GM19438 (cell line): Measurements from ENCODE around the gene SEMA5A.

Source experiments
- ATAC-seq: cut with Tn5 transposase; IDR thresholded peaks from one replicate; pipeline ENCODE4 v1.9.1; 2021; ENCODE audit warnings: low read depth; ENCODE audit not compliant: unreplicated experiment

The SEMA5A gene

DNA sequence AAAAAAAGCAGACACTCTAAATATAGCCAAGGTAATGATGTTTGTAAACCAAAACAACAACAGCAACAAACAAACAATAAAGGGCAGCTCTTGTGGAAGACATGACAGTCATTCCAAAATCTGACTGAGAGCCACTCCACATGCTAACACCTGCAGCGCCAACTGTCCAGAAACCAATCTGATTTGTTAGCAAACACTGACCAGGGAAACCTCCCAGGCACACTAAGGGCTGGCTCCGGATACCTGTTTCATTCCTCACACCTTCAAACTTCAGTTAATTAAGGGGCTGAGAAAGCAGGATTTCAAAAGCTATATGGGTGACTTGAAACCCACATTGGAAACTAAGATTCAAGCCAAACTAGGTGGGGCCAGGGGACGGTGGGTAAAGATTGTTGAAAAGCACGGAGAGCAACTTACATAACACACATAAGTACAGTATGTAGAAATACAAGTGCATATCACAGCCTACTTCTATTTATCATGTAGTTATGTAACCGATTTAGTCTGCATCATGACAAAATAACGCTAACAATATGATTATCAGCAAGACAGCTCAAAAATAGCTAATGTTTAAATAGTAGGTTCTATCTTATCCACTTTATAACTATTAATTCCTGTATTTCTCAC lies 203.6 kb downstream of the SEMA5A start:
- ATAC-seq: no peak

DNA sequence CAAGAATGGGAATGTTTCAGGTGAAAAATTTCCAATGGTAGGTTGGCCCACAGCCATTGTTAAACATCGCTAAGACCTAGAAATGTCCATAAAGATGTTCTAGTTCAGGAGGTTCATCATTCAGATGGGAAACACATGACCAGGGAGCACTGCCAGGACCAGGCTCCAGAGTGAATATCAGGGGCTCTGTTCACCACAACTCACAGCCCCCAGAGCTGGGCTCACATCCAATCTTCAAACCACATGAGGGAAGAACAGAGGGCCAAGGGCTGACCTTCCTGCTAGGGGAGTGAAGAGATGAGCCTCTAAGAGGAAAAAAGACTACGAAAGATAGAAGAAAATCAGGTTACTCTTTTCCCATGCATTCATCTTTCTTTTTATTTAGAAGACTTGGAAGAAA lies 205.8 kb downstream of the SEMA5A start:
- no peak for ATAC-seq

DNA sequence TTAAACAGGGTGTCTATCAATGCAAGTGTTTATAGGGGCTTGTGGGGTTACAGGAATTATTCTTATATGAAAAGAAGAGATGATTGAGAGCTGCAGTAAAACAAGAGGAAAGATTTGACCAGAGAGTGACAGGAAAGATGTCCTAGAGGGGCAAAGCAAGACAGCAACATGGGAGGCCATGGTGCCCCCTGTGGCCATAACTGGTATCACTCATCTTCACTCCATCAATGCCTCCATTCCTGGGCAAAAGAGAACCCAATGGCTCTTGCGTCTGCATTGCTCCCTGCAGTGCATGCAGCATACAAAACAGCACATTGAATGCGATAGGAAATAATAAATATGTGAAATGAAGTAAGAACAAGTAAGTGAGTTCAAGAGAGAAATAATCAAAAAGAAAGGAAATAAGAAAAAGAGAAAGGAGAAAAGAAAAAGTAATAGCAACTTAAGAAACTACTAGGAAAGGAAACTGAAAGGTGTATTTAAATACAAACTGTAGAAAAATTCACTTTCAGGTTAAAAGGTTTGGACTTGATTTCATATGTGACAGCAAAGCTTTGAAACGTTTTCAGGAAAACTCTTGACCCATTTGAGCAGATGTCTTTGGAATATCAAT lies 206.6 kb downstream of the SEMA5A start:
- no peak for ATAC-seq

DNA sequence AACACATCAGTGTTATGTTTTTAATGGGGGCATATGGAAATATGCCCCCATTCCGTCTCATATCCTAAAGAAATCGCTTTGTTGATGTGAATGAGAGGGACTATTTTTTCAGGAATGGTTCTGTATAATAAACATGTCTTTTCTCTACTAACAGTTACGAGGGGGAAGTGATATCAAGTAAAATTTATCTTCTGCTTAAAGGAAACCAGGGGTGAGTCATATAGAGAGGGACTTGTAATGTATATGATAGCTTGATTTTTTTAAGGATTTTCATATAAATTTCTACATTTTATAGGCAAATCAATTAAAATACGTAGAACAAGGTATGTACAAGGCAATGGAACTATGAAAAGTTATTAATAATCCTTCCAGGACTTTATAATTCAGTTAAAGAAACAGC lies 207.1 kb downstream of the SEMA5A start:
- ATAC-seq: no peak

DNA sequence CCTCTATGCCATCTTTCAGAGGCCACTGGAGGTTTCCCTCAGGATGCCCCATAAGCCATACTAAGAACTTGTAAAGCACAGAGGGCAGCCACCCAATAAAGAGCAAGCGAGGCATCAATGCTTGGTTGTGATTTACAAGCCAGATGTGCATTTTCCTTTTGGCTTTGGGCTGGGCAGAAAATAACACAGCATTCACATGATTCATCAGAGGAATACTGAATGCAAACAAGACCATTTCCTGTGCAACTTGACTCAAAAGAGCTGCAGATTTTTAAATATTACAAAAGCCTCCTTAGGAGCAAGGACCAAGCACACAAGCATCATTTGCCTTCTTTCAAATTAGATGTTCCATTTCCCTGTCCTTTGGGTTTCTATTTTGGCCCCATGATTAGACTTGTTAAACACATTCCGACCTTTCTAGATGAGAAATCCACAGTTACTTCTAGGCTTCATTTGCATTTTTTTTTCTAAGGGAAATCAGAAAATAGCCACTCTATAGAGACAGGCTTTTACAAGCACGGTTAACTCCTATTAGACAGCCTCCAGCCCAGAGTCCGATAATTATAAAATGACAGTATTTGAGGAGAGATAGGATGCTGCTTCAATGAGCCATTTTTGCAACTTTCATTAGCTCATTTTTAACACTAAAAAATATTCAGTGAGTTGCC lies 207.8 kb downstream of the SEMA5A start:
- no peak for ATAC-seq

DNA sequence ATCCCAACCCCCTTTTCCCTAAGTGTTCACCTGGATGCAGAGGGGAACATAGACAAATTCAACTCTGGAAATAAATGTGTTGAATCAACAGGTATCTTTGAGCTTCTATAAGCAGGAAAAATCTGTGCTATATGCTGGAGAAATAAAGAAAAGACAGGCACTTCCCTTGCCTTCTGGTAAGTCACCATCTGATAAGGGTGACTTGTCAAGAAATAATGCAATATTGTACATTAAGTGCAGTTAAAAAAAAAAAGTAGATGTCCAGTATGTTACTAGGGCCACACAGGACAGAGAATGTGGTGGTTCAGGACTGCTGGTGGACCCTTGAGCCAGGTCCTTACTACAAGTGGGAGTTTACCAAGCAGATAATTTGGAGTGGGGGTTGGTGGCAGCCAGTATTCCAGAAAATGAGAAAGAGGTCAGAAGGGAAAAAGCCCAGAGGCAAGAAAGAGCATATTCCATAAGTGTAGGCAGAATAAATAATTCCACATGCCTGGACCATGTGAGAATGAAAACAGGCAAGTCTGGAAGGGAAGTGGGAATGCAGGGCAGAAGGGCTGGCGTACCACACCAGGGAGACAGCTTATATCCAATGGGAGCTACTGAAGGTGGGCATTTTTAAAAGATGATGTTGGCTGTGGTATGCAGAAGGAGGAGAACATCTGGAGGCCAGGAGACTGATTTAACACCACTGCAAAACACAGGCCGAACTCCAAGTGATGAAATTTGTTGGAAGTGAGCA lies 209.9 kb downstream of the SEMA5A start:
- ATAC-seq: no peak

DNA sequence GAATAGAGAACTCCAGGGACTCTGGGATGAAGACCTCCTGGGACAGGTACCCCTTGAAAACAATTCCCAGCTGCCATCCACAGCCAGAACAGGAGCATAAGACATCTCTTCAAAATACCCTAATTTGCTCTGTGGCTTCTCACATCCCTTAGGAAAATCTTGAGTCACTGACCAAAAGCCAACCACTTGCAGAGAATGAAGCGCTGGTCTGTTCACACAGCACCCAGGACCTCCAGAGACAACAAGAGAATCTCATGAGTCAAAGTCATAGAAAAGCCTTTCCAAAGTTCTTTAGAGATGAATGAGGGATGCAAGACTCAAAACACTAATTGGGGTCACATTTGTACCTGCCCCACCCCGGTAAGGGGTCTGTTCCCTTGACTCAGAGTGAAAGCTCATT lies 210.6 kb downstream of the SEMA5A start:
- no peak for ATAC-seq

DNA sequence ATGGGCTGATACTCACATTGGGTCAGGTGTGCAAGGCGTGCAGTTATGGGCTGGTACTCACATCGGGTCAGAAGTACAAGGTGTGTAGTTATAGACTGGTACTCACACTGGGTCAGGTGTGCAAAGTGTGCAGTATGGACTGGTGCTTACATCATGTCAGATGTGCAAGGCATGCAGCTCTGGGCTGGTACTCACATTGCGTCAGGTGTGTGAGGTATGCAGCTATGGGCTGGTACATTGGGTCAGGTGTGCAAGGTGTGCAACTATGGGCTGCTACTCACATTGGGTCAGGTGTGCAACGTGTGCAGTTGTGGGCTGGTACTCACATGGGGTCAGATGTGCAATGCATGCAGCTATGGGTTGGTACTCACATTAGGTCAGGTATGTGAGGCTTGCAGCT lies 213.8 kb downstream of the SEMA5A start:
- no peak for ATAC-seq

DNA sequence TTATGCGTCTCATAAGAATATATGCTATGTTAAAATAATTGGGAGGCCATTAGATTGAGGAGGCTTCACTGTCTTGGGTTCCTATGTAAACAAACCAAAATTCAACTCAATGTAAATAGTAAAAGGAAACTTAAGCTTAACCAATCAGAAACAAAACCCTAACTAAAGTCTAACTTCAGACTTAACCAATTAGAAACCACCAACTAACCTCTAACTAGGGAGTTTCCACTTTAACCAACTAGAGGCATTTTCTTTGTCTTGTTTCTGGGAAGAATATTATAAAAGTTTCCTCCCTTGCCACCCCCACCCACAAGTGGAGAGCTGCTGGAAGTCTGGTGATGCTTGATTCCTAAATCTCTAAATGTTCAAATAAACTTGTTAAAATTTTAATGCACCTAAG lies 214.5 kb downstream of the SEMA5A start:
- ATAC-seq: no peak

DNA sequence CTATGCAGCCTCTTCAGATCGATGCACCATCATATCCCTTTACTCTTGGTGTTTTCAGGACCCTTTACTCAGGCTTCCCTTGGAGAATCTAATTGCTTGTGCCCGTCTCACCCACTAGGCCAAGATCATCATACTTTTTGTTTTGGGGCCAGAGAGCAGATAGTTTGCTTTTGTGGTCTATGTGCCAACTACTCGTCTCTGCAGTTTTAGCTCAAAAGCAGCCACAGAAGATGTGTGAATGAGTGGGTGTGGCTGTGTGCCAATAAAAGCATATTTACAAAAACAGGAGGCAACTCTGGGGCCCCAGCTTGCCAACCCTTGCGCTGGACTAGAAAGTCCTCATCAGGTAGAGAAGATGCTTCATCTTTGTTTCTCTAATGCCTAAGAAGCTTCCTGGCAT lies 216.8 kb downstream of the SEMA5A start:
- no peak for ATAC-seq

DNA sequence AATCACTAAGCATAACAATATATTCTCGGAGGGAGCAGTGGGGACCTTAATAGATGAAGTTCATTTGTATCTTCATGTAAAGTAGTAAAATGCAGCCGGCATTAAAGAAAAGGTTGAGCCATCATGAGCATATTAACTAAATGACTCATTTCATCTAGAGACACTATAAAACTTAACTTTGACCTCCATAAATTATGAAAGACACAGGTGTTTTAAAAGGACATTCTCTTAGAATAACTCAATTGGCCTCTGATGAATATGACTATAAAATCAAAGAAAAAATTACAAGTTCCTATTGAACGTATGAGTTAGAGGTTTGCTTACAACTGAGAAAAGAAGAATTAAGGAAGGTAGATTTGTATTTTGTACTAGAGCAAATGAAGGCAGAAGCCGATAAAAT lies 220.3 kb downstream of the SEMA5A start:
- ATAC-seq: no peak

DNA sequence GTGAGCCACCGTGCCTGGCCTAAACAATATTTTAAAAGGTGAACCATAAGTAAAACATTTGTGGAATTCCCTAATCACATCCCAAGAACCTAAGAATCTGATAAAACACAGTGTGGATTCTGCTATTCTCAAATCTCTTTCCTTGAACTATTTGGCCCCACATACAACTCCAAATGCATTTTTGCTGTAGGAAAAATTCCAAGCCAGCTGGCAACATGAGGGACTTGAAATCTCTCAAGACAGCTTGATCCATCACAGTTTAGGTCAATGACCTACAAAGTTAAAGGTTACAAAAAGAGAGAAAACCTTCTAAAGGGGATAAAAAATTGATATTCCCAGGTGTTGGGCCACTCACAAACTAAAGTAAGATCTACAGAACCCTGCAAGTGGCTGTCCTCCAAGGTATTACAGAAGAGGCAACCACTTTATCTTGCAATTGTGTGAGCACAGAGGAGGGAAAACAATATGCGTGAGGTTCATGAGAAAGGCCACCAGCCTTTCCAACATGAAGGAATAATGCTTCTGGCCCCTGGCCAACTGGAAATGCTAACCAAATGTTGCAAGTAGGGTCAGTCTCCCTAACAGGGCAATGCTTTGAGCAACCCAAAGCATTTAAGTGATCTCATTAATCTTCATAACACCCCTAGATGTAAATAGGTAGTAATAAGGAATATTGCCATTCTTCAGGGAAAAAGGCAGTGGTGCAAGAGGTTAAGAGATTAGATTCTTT lies 221.4 kb downstream of the SEMA5A start:
- no peak for ATAC-seq

DNA sequence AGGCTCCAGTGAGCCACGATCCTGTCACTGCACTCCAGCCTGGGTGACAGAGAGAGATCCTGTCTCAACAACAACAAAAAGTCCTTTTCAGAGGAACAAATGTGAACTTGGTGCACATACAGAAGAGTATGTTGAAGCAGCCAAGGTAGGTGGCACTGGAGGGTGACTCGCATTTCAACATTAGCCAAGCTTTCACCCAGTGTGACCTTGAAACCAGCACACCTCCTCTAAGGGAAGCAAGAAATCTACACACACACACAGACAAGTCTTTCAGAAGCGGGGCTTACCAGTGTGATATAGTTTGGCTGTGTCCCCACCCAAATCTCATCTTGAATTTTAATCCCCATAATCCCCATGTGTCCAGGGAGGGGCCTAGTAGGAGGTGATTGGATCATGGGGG lies 225.2 kb downstream of the SEMA5A start:
- ATAC-seq: no peak

DNA sequence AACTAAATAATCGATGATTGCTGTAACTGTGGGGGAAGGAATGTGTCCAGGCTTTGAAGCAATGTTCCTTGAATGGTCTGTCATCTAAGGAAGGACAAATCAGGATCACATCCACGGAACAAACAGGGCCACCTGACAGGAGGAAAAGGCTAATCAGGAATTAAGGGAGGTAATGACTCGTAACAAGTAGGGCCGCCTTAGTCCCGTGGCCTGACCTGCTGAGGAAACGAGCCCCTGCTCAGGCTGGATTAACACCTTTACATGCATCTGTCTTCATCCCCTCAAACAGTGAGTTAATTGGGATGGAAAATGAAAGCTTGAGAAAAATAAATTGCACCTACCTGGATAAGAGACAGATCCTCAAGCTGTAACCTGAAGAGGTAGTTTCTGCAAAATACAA lies 227.8 kb downstream of the SEMA5A start:
- ATAC-seq: no peak

DNA sequence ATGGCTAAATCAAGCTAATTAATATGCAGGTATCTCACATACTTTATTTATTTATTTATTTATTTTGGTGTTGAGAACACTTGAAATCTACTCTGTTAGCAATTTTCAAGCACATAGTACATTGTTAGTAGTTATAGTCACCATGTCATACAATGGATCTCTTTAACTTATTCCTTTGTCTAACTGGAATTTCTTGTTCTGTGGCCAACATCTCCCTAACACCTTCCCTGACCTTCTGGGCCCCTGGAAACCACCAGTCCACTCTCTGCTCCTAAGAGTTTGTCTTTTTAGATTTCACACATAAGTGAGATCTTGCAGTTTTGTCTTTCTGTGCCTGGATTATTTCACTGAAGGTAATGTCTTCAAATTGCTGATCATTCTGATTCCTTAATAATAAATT lies 229.1 kb downstream of the SEMA5A start:
- no peak for ATAC-seq

DNA sequence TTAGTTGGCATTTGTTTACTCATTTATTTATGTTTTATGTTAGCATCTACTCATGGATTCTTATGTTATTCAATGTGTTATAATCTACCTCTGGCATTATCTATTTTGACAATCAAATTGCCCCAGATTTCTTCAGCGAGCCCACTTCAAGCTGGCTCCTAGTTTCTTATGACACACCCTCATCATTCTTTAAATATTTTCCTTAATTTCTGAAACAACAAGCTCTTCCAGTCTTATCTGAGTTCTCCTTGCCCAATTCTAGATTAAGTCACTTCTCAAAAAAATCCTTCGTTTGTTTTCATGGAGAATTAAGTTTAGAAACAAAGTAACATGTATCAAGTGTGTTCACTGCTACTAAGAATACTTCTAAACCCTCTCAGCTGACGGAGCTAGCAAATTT lies 229.8 kb downstream of the SEMA5A start:
- ATAC-seq: no peak

DNA sequence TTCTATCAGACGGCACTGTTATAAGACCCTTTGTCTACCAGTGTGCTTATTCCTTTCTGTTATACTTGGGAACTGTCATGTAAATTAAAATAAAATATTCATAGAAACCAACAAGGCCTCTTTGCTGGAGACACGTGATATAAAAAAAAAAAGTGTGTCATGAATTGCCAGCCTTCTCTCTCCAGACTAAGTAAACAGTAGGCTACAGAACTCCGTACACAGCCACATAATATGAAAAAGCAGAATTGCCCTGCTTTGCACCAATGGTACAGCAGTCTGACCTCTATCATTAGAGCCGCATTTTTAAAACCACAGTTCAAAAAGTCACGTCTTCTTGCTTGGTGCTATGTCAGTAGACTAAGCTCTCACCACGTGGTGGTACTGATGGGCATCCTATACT lies 231.3 kb downstream of the SEMA5A start:
- no peak for ATAC-seq

DNA sequence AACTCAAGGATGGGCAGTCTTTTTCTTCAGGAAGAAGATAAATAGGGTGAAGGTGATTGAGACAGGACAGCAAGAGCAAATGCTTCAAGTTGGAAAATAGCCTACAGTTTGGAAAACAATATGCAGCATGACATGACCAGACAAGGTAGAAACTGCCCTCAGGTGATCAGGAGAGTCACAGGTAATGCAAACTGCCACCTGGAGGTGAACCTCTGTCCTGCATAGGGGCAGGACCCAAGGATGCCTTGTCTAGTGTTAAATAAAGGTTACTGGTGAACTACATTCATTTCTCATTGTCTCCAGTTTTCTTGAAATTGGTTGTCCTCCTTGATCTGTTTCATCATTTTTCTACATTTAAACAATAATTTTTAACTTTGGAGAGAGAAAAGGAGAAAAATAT lies 232.1 kb downstream of the SEMA5A start:
- ATAC-seq: no peak

DNA sequence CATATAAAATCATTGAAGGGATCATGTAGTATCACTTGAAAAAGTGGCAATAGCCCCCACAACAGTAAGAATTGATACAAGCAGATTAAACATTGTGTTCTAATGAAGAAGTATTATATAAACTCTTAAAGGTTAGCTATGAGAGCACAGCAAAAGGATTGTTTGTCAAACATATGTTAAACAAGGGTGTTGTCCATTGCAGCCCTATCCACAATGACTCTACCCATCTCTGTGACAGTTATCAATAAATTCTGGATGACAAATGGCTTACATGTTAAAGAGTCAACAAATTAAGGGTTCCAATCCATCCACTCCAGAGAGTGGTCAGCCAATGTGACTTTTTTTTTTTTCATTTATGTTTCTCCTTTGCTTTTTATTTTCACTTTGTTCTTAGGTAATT lies 238.7 kb downstream of the SEMA5A start:
- ATAC-seq: no peak

DNA sequence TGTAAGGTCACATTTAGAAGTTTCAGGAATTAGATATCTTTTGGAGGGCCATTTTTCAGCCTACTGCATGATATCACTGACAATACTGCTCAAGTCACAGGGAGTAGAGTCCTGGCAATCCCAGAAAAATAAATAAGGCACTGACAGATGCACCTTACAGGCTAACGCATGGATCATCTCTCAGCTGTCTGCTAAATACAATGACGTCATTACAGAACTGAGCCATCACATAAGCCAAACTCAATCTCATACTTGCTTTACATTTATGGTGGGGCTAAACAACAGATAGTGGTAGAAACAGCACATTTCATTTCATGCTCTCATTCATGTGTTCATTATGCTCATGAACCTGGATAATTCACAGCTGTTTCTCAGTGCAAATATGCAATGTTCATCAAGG lies 243.7 kb downstream of the SEMA5A start:
- ATAC-seq: no peak

DNA sequence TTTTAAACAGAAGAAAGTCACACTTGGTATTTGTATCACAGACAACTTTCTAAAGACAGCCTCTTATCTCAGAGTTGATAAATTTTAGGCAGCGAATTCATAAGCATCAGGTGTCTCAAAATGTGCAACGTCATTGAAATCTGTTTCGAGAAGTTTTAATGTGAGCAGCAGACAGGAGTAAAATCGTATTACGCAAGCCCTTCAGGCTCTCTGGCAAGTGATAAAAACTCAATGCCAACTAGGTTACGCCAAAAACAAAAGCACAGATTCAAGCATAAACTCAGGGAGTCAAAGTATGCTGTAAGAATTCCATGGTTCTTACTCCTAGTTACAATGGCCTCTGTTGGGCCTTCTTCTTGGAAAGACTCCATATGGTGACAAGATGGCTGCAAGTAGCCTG lies 244.7 kb downstream of the SEMA5A start:
- ATAC-seq: no peak
